GM12864 (cell line): ENCODE data around the gene SSRP1.

Source experiments
- DNase-seq: peaks from one replicate; pipeline ENCODE4 v3.0.0-alpha.2; 2011; ENCODE audit warnings: low read depth
- H3K4me3 ChIP-seq: 2 replicates; pipeline ENCODE4 v1.5.1; 2011; ENCODE audit warnings: mild to moderate bottlenecking, low read depth, low read length, control low read depth
- CTCF ChIP-seq: IDR thresholded peaks from 2 replicates; pipeline ENCODE4 v1.5.1; 2011; ENCODE audit warnings: low read depth, mild to moderate bottlenecking, moderate library complexity, low read length, control low read depth, inconsistent platforms; ENCODE audit errors: missing control alignments

SSRP1 gene

GRCh38 chr11:57312511-57313021, 23.1 kb downstream of the SSRP1 start:
- no peak for TF ChIP-seq CTCF
- DNase-seq = no peak
- H3K4me3 ChIP-seq = no peak overlapping the region

GRCh38 chr11:57311109-57311936, 24.4 kb downstream of the SSRP1 start:
- H3K4me3 ChIP-seq = no peak overlapping the region
- DNase-seq = peak; percentile 34
- TF ChIP-seq CTCF = no peak

GRCh38 chr11:57310630-57311086, 25.0 kb downstream of the SSRP1 start:
- H3K4me3 ChIP-seq = no peak overlapping the region
- TF ChIP-seq CTCF = no peak
- no peak for DNase-seq

GRCh38 chr11:57310091-57310490, 25.6 kb downstream of the SSRP1 start:
- DNase-seq = no peak
- TF ChIP-seq CTCF = no peak
- H3K4me3 ChIP-seq = no peak overlapping the region

- no peak for DNase-seq
- no peak overlapping the region for H3K4me3 ChIP-seq
- TF ChIP-seq CTCF = no peak
Observed at GRCh38 chr11:57309106-57310059, 26.3 kb downstream of the SSRP1 start.

- no peak overlapping the region for H3K4me3 ChIP-seq
- no peak for DNase-seq
- no peak for TF ChIP-seq CTCF
Observed at GRCh38 chr11:57308426-57309060, 27.1 kb downstream of the SSRP1 start.
